ENCODE data around the gene SHISA8. TPM values are rescaled to one million over a fixed set of nuclear protein-coding genes. Genes with fewer than 3 reads are reported as not detected.
A peak's percentile ranks its signal among the peaks of the same experiment; 100 is the strongest.
"Not testable (repeated sequence)": the region's sequence is repeated elsewhere in the genome, so short reads cannot be mapped to it uniquely, and the experiment has no call there.

Gene SHISA8
- total RNA-seq, 4 donors from 2014 or later, result 0.30 TPM; not detected in 3

GRCh38 chr22:41870786-41871185 lies 44.1 kb downstream of the SHISA8 start:
- H3K9me3 ChIP-seq, result no peaks in the 10 kb centered on the region
- DNase-seq, result no peak
- no peak overlapping the region for H3K4me3 ChIP-seq
- TF ChIP-seq POLR2A (IDR thresholded peaks at IDR 0.05), result no peak
- no peak for TF ChIP-seq CTCF (IDR thresholded peaks at IDR 0.05)
- intact Hi-C loops (cut with DNase I; ENCODE audit: low total_unique reads), result no loop called here
- H3K27me3 ChIP-seq, result no peaks in the 10 kb centered on the region
- no peaks in the 10 kb centered on the region for H3K36me3 ChIP-seq
- H3K4me1 ChIP-seq, result no peaks in the 10 kb centered on the region
- no peak overlapping the region for H3K27ac ChIP-seq

GRCh38 chr22:41870081-41870480 lies 44.8 kb downstream of the SHISA8 start:
- H3K4me1 ChIP-seq; intact Hi-C loops (cut with DNase I; ENCODE audit: low total_unique reads); H3K27me3 ChIP-seq; H3K9me3 ChIP-seq; H3K27ac ChIP-seq; H3K36me3 ChIP-seq; DNase-seq; H3K4me3 ChIP-seq: not testable (repeated sequence)

GRCh38 chr22:41868556-41868955 lies 46.3 kb downstream of the SHISA8 start:
- no peak overlapping the region for H3K4me3 ChIP-seq
- no peaks in the 10 kb centered on the region for H3K9me3 ChIP-seq
- intact Hi-C loops (cut with DNase I; ENCODE audit: low total_unique reads), result no loop called here
- TF ChIP-seq CTCF (IDR thresholded peaks at IDR 0.05), result no peak
- TF ChIP-seq POLR2A (IDR thresholded peaks at IDR 0.05), result no peak
- no peaks in the 10 kb centered on the region for H3K4me1 ChIP-seq
- H3K27ac ChIP-seq, result no peak overlapping the region
- no peaks in the 10 kb centered on the region for H3K36me3 ChIP-seq
- no peak for DNase-seq
- no peaks in the 10 kb centered on the region for H3K27me3 ChIP-seq

- no peak for DNase-seq
- H3K27me3 ChIP-seq, result no peaks in the 10 kb centered on the region
- H3K4me1 ChIP-seq, result no peaks in the 10 kb centered on the region
- no peak for TF ChIP-seq POLR2A (IDR thresholded peaks at IDR 0.05)
- no peak for TF ChIP-seq CTCF (IDR thresholded peaks at IDR 0.05)
- no peak overlapping the region for H3K4me3 ChIP-seq
- H3K36me3 ChIP-seq, result no peaks in the 10 kb centered on the region
- no peak overlapping the region for H3K27ac ChIP-seq
- intact Hi-C loops (cut with DNase I; ENCODE audit: low total_unique reads), result no loop called here
- no peaks in the 10 kb centered on the region for H3K9me3 ChIP-seq
Measured at GRCh38 chr22:41863472-41863871, 51.4 kb downstream of the SHISA8 start.

GRCh38 chr22:41862530-41863266 lies 52.2 kb downstream of the SHISA8 start:
- intact Hi-C loops (cut with DNase I; ENCODE audit: low total_unique reads), result no loop called here
- no peak for DNase-seq
- Histone ChIP-seq H3K27ac (peak overlapping the region; percentile 39 to 47), H3K4me1 (no peaks in the 10 kb centered on the region), H3K36me3 (no peaks in the 10 kb centered on the region), H3K4me3 (no peak overlapping the region), H3K9me3 (no peaks in the 10 kb centered on the region), H3K27me3 (no peaks in the 10 kb centered on the region)
- TF ChIP-seq POLR2A (IDR thresholded peaks at IDR 0.05), result no peak
- no peak for TF ChIP-seq CTCF (IDR thresholded peaks at IDR 0.05)

- intact Hi-C loops (cut with DNase I; ENCODE audit: low total_unique reads), result no loop called here
- no peak for DNase-seq
- H3K27ac ChIP-seq, result peak overlapping the region; percentile 39 to 47
- TF ChIP-seq POLR2A (IDR thresholded peaks at IDR 0.05) (no peak), CTCF (IDR thresholded peaks at IDR 0.05) (no peak)
- no peaks in the 10 kb centered on the region for H3K4me1 ChIP-seq
- H3K36me3 ChIP-seq, result no peaks in the 10 kb centered on the region
- H3K9me3 ChIP-seq, result no peaks in the 10 kb centered on the region
- H3K27me3 ChIP-seq, result no peaks in the 10 kb centered on the region
- no peak overlapping the region for H3K4me3 ChIP-seq
Measured at GRCh38 chr22:41862160-41862529, 52.7 kb downstream of the SHISA8 start.
